Left forelimb (tissue), 1 donor: Measurements from ENCODE around the gene RGS8.

Experiments
- DNase-seq: peaks from one replicate; pipeline ENCODE4 v3.0.0-alpha.2; 2018; ENCODE audit warnings: low spot score

RGS8 gene

GRCh38 chr1:182637769-182638168 is 46.6 kb downstream of the RGS8 start:
- no peak for DNase-seq

GRCh38 chr1:182635871-182636270 is 48.5 kb downstream of the RGS8 start:
- no peak for DNase-seq
